ENCODE data around the gene MAST3.

DNA sequence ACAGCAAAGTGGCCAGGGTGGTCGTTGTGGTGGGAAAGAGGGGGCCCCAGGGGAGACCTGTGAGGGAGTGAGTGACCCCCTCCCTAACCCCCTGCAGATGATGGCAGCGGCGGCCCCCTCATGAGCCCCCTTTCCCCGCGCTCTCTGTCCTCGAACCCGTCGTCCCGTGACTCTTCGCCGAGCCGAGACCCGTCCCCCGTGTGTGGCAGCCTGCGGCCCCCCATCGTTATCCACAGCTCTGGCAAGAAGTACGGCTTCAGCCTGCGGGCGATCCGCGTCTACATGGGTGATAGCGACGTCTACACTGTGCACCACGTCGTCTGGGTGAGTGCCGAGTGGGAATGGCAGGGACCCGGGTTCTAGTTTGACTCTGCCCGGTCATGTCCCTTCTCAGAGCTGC is 47.3 kb downstream of the MAST3 start:
- no peak for TF ChIP-seq CTCF (IDR thresholded peaks at IDR 0.05; ENCODE audit: low read depth, low read length, missing input control)
- TF ChIP-seq ZBTB33 (IDR thresholded peaks at IDR 0.05) = no peak
- no peak for TF ChIP-seq TAF1 (conservative IDR thresholded peaks at IDR 0.05)
- TF ChIP-seq HNF4G (IDR thresholded peaks at IDR 0.05) = no peak
- no peak for TF ChIP-seq HNF4A (conservative IDR thresholded peaks at IDR 0.05)
- no peak for TF ChIP-seq JUND (IDR thresholded peaks at IDR 0.05)

All from liver (tissue), 3 donors.